HG02642 (cell line): ENCODE measurements around the gene ARFGEF2.
"Not testable (repeated sequence)": the region's sequence is repeated elsewhere in the genome, so short reads cannot be mapped to it uniquely, and the experiment has no call there.

Source experiments
- ATAC-seq: cut with Tn5 transposase; IDR thresholded peaks from one replicate; pipeline ENCODE4 v1.9.1; 2021; ENCODE audit warnings: mild to moderate bottlenecking; ENCODE audit not compliant: unreplicated experiment, poor library complexity

ARFGEF2 gene

GRCh38 chr20:48921168-48921882, at the start of gene ARFGEF2:
TSS of gene ARFGEF2 (plus strand) at chr20:48921711. CDS start at chr20:48921890, 179 bp downstream.
- ATAC-seq = peak; percentile 84

GRCh38 chr20:48875233-48875913, 46.1 kb upstream of the ARFGEF2 start:
- no peak for ATAC-seq

GRCh38 chr20:48875914-48876240, 45.6 kb upstream of the ARFGEF2 start:
- no peak for ATAC-seq

GRCh38 chr20:48877304-48877703, 44.2 kb upstream of the ARFGEF2 start:
- no peak for ATAC-seq

GRCh38 chr20:48878534-48879248, 42.8 kb upstream of the ARFGEF2 start:
- ATAC-seq = no peak

GRCh38 chr20:48879612-48880245, 41.8 kb upstream of the ARFGEF2 start:
- no peak for ATAC-seq

- no peak for ATAC-seq
Measured at GRCh38 chr20:48880331-48880730, 41.2 kb upstream of the ARFGEF2 start.

- no peak for ATAC-seq
Measured at GRCh38 chr20:48880981-48881657, 40.4 kb upstream of the ARFGEF2 start.

- ATAC-seq = no peak
Measured at GRCh38 chr20:48885237-48885636, 36.3 kb upstream of the ARFGEF2 start.

- ATAC-seq = no peak
Measured at GRCh38 chr20:48886194-48886593, 35.3 kb upstream of the ARFGEF2 start.

- ATAC-seq = no peak
Measured at GRCh38 chr20:48886811-48887210, 34.7 kb upstream of the ARFGEF2 start.

- not testable (repeated sequence) for ATAC-seq
Measured at GRCh38 chr20:48888517-48888916, 33.0 kb upstream of the ARFGEF2 start.

GRCh38 chr20:48889140-48889790, 32.2 kb upstream of the ARFGEF2 start:
- ATAC-seq = no peak

- ATAC-seq = no peak
Measured at GRCh38 chr20:48891235-48892048, 30.1 kb upstream of the ARFGEF2 start.

GRCh38 chr20:48892049-48892470, 29.5 kb upstream of the ARFGEF2 start:
- ATAC-seq = no peak

GRCh38 chr20:48892891-48893290, 28.6 kb upstream of the ARFGEF2 start:
- ATAC-seq = no peak

- no peak for ATAC-seq
Measured at GRCh38 chr20:48893374-48893773, 28.1 kb upstream of the ARFGEF2 start.

GRCh38 chr20:48897305-48898010, 24.1 kb upstream of the ARFGEF2 start:
- no peak for ATAC-seq
